Endodermal cell (in vitro differentiated cells): ENCODE results near the gene SLC16A1. TPM values are rescaled to one million over a fixed set of nuclear protein-coding genes. Genes with fewer than 3 reads are reported as not detected.
"Not testable (repeated sequence)": the region's sequence is repeated elsewhere in the genome, so short reads cannot be mapped to it uniquely, and the experiment has no call there.

Source experiments
- DNase-seq: peaks from one replicate; pipeline ENCODE4 v3.0.0-alpha.2; 2017
- H3K27ac ChIP-seq: 2 replicates; pipeline ENCODE4 v1.5.1; 2013; ENCODE audit warnings: mild to moderate bottlenecking, low read depth, low read length, moderate library complexity
- H3K27me3 ChIP-seq: 2 replicates; pipeline ENCODE4 v1.6.1; 2013; ENCODE audit warnings: mild to moderate bottlenecking, low read length, moderate library complexity; ENCODE audit not compliant: insufficient read depth, control insufficient read depth, poor library complexity, severe bottlenecking
- H3K36me3 ChIP-seq: 2 replicates; pipeline ENCODE4 v1.7.0; 2013; ENCODE audit warnings: mild to moderate bottlenecking, low read length, moderate library complexity; ENCODE audit not compliant: control insufficient read depth, insufficient read depth
- H3K4me1 ChIP-seq: one replicate; pipeline ENCODE4 v1.7.0; 2013; ENCODE audit warnings: low read length; ENCODE audit not compliant: control insufficient read depth, insufficient read depth
- H3K4me3 ChIP-seq: 2 replicates; pipeline ENCODE4 v1.5.1; 2013; ENCODE audit warnings: mild to moderate bottlenecking, low read length, moderate library complexity
- H3K9ac ChIP-seq: 2 replicates; pipeline ENCODE4 v1.6.1; 2013; ENCODE audit warnings: mild to moderate bottlenecking, low read length, moderate library complexity; ENCODE audit not compliant: poor library complexity, severe bottlenecking; ENCODE audit errors: extremely low read depth
- H3K9me3 ChIP-seq: 2 replicates; pipeline ENCODE4 v1.6.1; 2013; ENCODE audit warnings: mild to moderate bottlenecking, low read length, moderate library complexity; ENCODE audit not compliant: control insufficient read depth
- H3K27ac Mint-ChIP-seq: 2 replicates; pipeline ENCODE4 v1.8.0; 2020; ENCODE audit warnings: mixed read lengths
- H3K27me3 Mint-ChIP-seq: 2 replicates; pipeline ENCODE4 v1.8.0; 2021; ENCODE audit warnings: mild to moderate bottlenecking, mixed read lengths; ENCODE audit not compliant: insufficient read depth
- H3K36me3 Mint-ChIP-seq: 2 replicates; pipeline ENCODE4 v1.8.0; 2020; ENCODE audit warnings: low read depth, mixed read lengths
- H3K4me1 Mint-ChIP-seq: 2 replicates; pipeline ENCODE4 v1.8.0; 2020; ENCODE audit warnings: mixed read lengths
- H3K4me3 Mint-ChIP-seq: 2 replicates; pipeline ENCODE4 v1.8.0; 2020; ENCODE audit warnings: mild to moderate bottlenecking, moderate library complexity, mixed read lengths
- H3K9me3 Mint-ChIP-seq: 2 replicates; pipeline ENCODE4 v1.8.0; 2020; ENCODE audit warnings: mild to moderate bottlenecking, mixed read lengths
- WGBS, 2 experiments: methylation state at CpG; one replicate each; pipeline versions ENCODE4 v1.1.5 to v1.1.7; 2013; ENCODE audit warnings: missing lambda C conversion rate in 2 of 2, mixed read lengths in 1 of 2; ENCODE audit not compliant: insufficient coverage in 1 of 2, insufficient read length in 1 of 2; 5-methylcytosine and 5-hydroxymethylcytosine counted together
- total RNA-seq, 2 donors: library from RNA; stranded (reverse); fragmentation: NEBNext Ultra II Directional in 1 of 2; extraction: Animal tissue kit (Norgen Biotek cat#: 25700) in 1 of 2; gene quantifications; 2 replicates in 1 of 2; 3 replicates in 1 of 2; pipeline ENCODE4 v1.2.1, GENCODE V29; 2021
- TF ChIP-seq, protein P1 (sequence below): fragments of 200-600 bp; sonication (generic); conservative IDR thresholded peaks from 2 replicates; pipeline ENCODE4 v1.5.0; 2021; ENCODE audit warnings: antibody characterized with exemption, mild to moderate bottlenecking

Gene SLC16A1
- total RNA-seq, 2 donors from 2014 or later: 229 to 248 TPM

DNA sequence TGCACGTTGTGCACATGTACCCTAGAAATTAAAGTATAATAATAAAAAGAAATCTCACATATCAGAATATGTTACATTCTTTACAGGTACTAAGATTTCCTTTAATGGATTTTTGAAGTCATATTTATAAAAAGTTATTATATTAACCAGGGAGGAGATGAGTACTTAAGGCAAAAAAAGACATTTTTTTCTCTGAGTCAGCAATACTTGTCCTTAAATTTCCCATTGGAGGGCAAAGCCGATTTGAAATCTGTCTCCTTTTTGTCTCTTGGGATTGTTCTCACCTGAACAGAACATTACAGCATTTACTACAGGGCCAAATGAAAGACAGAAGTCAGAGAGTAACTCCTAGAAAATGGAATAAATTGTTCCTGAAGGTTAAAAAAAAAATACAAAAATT lies 26.3 kb upstream of the SLC16A1 start:
- Histone ChIP-seq H3K4me1 (no peaks in the 10 kb centered on the region), H3K9me3 (no peaks in the 10 kb centered on the region), H3K4me3 (no peak overlapping the region), H3K36me3 (no peaks in the 10 kb centered on the region), H3K27me3 (no peaks in the 10 kb centered on the region), H3K9ac (no peak overlapping the region), H3K27ac (no peak overlapping the region)
- Mint-ChIP-seq H3K9me3 (no peaks in the 10 kb centered on the region), H3K4me1 (peaks cover 4% of the 10 kb centered on the region), H3K36me3 (no peaks in the 10 kb centered on the region), H3K27ac (no peak overlapping the region), H3K4me3 (no peak overlapping the region), H3K27me3 (no peaks in the 10 kb centered on the region)
- no peak for DNase-seq
- WGBS, 2 experiments: 97 to 100% methylated on average over 1 of the region's 2 CpGs
- TF ChIP-seq, protein P1, sequence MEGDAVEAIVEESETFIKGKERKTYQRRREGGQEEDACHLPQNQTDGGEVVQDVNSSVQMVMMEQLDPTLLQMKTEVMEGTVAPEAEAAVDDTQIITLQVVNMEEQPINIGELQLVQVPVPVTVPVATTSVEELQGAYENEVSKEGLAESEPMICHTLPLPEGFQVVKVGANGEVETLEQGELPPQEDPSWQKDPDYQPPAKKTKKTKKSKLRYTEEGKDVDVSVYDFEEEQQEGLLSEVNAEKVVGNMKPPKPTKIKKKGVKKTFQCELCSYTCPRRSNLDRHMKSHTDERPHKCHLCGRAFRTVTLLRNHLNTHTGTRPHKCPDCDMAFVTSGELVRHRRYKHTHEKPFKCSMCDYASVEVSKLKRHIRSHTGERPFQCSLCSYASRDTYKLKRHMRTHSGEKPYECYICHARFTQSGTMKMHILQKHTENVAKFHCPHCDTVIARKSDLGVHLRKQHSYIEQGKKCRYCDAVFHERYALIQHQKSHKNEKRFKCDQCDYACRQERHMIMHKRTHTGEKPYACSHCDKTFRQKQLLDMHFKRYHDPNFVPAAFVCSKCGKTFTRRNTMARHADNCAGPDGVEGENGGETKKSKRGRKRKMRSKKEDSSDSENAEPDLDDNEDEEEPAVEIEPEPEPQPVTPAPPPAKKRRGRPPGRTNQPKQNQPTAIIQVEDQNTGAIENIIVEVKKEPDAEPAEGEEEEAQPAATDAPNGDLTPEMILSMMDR: no peak

DNA sequence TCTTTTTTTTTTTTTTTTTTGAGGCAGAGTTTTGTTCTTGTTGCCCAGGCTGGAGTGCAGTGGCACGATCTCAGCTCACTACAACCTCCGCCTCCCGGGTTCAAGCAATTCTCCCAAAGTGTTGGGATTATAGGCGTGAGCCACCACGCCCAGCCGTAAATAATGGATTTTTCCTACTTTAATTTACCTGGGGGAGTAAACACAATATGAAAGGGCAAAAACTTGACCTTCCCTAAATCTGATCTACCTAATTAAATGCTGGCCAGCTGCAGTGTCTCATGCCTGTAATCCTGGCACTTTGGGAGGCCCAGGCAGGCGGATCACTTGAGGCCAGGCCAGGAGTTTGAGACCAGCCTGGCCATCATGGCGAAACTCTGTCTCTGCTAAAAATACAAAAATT lies 25.8 kb upstream of the SLC16A1 start:
- not testable (repeated sequence) for H3K27me3 Mint-ChIP-seq

DNA sequence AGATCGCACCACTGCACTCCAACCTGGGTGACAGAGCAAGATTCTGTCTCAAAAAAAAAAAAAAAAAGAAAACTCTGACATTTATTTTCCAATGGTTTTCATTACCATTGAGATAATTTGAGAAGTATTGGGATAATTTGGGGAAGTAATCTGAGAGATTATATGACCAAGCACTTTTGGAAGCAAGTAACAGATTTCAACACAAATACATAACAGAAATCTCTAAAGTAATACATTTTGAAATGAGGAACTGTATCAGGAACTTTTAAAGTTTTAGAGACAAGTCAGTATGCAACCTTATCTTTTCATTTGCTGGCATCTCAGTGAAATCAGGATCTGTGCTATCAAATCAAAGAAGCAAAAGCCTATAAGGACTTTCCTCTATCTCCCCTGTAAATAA lies 25.4 kb upstream of the SLC16A1 start:
- Mint-ChIP-seq H3K4me3 (no peak overlapping the region), H3K36me3 (no peaks in the 10 kb centered on the region), H3K27me3 (no peaks in the 10 kb centered on the region), H3K9me3 (no peaks in the 10 kb centered on the region), H3K27ac (no peak overlapping the region), H3K4me1 (peaks cover 4% of the 10 kb centered on the region)
- H3K4me1 ChIP-seq: no peaks in the 10 kb centered on the region
- no peak overlapping the region for H3K9ac ChIP-seq
- no peaks in the 10 kb centered on the region for H3K36me3 ChIP-seq
- TF ChIP-seq, protein P1: no peak
- DNase-seq: no peak
- no peak overlapping the region for H3K4me3 ChIP-seq
- H3K27me3 ChIP-seq: no peaks in the 10 kb centered on the region
- WGBS, 2 experiments: 100% methylated on average over 1 of the region's 1 CpG; no CpG with 5 or more reads in 1 of the 2 experiments
- H3K9me3 ChIP-seq: no peaks in the 10 kb centered on the region
- H3K27ac ChIP-seq: no peak overlapping the region

More for the DNA sequence above, 25.8 kb upstream of the SLC16A1 start:
- not testable (repeated sequence) for H3K4me3 ChIP-seq, H3K36me3 Mint-ChIP-seq, H3K27ac ChIP-seq, H3K36me3 ChIP-seq, H3K4me1 Mint-ChIP-seq, H3K27ac Mint-ChIP-seq, H3K9ac ChIP-seq, H3K4me3 Mint-ChIP-seq, H3K9me3 Mint-ChIP-seq, DNase-seq, H3K27me3 ChIP-seq, H3K4me1 ChIP-seq, H3K9me3 ChIP-seq
- WGBS, 2 experiments: 92 to 93% methylated on average over 4 to 8 of the region's 8 CpGs

DNA sequence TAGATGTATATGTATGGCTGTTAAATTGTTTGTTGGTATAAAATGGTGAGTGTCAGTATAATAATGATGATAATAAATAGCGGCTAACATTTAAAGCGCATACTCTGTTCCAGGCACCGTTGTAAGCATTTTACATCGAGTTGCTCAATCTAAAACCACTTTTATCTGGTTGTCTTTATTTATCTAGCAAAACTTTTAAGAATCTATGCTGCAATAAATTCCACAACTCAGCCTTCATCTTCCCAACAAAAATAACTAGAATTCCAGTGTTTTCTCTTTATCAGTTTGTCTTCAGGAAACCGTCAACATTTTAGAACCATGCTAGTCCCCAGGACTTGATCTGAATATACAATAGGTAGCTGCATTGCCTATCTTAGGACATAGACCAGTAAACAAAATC lies 19.3 kb upstream of the SLC16A1 start:
- Mint-ChIP-seq H3K36me3 (no peaks in the 10 kb centered on the region), H3K27ac (no peak overlapping the region), H3K27me3 (no peaks in the 10 kb centered on the region), H3K4me3 (no peak overlapping the region), H3K4me1 (no peaks in the 10 kb centered on the region), H3K9me3 (peaks cover 3% of the 10 kb centered on the region)
- 95 to 100% methylated on average over 5 of the region's 5 CpGs for WGBS, 2 experiments
- Histone ChIP-seq H3K9me3 (peaks cover 12% of the 10 kb centered on the region), H3K36me3 (no peaks in the 10 kb centered on the region), H3K27me3 (no peaks in the 10 kb centered on the region), H3K9ac (no peak overlapping the region), H3K27ac (no peak overlapping the region), H3K4me1 (no peaks in the 10 kb centered on the region), H3K4me3 (no peak overlapping the region)
- TF ChIP-seq, protein P1: no peak
- DNase-seq: no peak
